GM13976 (cell line): ENCODE data around the gene CD37.
"Not testable (repeated sequence)": the region's sequence is repeated elsewhere in the genome, so short reads cannot be mapped to it uniquely, and the experiment has no call there.

Experiments
- DNase-seq: peaks from one replicate; pipeline ENCODE4 v3.0.0; 2012; ENCODE audit warnings: low spot score
- CTCF ChIP-seq: IDR thresholded peaks from 2 replicates; pipeline ENCODE4 v1.5.1; 2012; ENCODE audit warnings: borderline replicate concordance, mild to moderate bottlenecking; ENCODE audit not compliant: insufficient read depth; ENCODE audit errors: extremely low read depth, missing control alignments, control extremely low read depth
- in situ Hi-C: fragments of 300-500 bp; cut with MboI; formaldehyde crosslinking; loops from one replicate; pipeline ENCODE4 v1.12.0; 2022; ENCODE audit warnings: low sequenced_read_pairs, mixed read lengths, inconsistent platforms; ENCODE audit not compliant: unreplicated experiment

The CD37 gene

GRCh38 chr19:49331616-49332055 lies 3.6 kb upstream of the CD37 start:
- in situ Hi-C loops: no loop called here
- TF ChIP-seq CTCF: no peak
- peak; percentile 75 for DNase-seq

- DNase-seq, in situ Hi-C loops: not testable (repeated sequence)
These were observed 2.4 kb upstream of the CD37 start for GRCh38 chr19:49332691-49333417.

GRCh38 chr19:49333418-49333805 lies 1.8 kb upstream of the CD37 start:
- no peak for DNase-seq
- no peak for TF ChIP-seq CTCF
- in situ Hi-C loops: no loop called here

- in situ Hi-C loops: no loop called here
- peak; percentile 65 for DNase-seq
- no peak for TF ChIP-seq CTCF
These were observed 1.4 kb upstream of the CD37 start for GRCh38 chr19:49333811-49334288.

- no peak for TF ChIP-seq CTCF
- in situ Hi-C loops: no loop called here
- DNase-seq: peak; percentile 79
These were observed 727 bp downstream of the CD37 start for GRCh38 chr19:49335784-49336481.

- no peak for TF ChIP-seq CTCF
- no peak for DNase-seq
- in situ Hi-C loops: no loop called here
These were observed 1.5 kb downstream of the CD37 start for GRCh38 chr19:49336482-49337266.

- TF ChIP-seq CTCF: no peak
- in situ Hi-C loops: no loop called here
These were observed 2.2 kb downstream of the CD37 start for GRCh38 chr19:49337267-49338022.

More at GRCh38 chr19:49337267-49338022, 2.2 kb downstream of the CD37 start:
- no peak for DNase-seq
